Right ventricle myocardium superior (tissue), 1 donor: ENCODE data around the gene ZMIZ1. TPM values are rescaled to one million over a fixed set of nuclear protein-coding genes. Genes with fewer than 3 reads are reported as not detected.

Experiments used
- ATAC-seq: fragments of 200-7000 bp; cut with Tn5 transposase; one replicate; pipeline ENCODE4 v1.9.1; 2020; ENCODE audit warnings: mild to moderate bottlenecking; ENCODE audit not compliant: poor library complexity
- DNase-seq: peaks from one replicate; pipeline ENCODE4 v3.0.0-alpha.2; 2020
- intact Hi-C: fragments of 100-400 bp; cut with DNase I; formaldehyde crosslinking; loops from one replicate; pipeline ENCODE4 v1.11.2; 2022
- total RNA-seq: library from RNA; stranded (reverse); fragmentation: NEBNext Ultra II Directional; extraction: Animal tissue kit (Norgen Biotek cat#: 25700); gene quantifications from one replicate; pipeline ENCODE4 v1.2.1, GENCODE V29; 2021
- donor health status: DM: no; HTN: yes; CAD: no; lungs with severe emphysema.

Gene ZMIZ1
- total RNA-seq, 1 donor from 2014 or later, result 44.8 TPM

- ATAC-seq, result peak; percentile 81
- DNase-seq, result no peak
- intact Hi-C loops, result no loop called here
These were observed 97.6 kb downstream of the ZMIZ1 start for GRCh38 chr10:79166312-79166721.

- ATAC-seq (peak; percentile 78), DNase-seq (peak; percentile 71)
- intact Hi-C loops, result no loop called here
These were observed 98.0 kb downstream of the ZMIZ1 start for GRCh38 chr10:79166741-79167140.

- intact Hi-C loops, result no loop called here
- DNase-seq, result no peak
- peak; percentile 14 for ATAC-seq
These were observed 98.8 kb downstream of the ZMIZ1 start for GRCh38 chr10:79167537-79167936.

- ATAC-seq (no peak), DNase-seq (no peak)
- intact Hi-C loops, result no loop called here
These were observed 99.4 kb downstream of the ZMIZ1 start for GRCh38 chr10:79168210-79168609.

GRCh38 chr10:79170226-79170752 lies 101.5 kb downstream of the ZMIZ1 start:
- intact Hi-C loops, result no loop called here
- DNase-seq (no peak), ATAC-seq (no peak)

- DNase-seq (no peak), ATAC-seq (no peak)
- intact Hi-C loops, result no loop called here
These were observed 102.2 kb downstream of the ZMIZ1 start for GRCh38 chr10:79170993-79171392.

- no peak for DNase-seq
- intact Hi-C loops, result no loop called here
- ATAC-seq, result no peak
These were observed 102.7 kb downstream of the ZMIZ1 start for GRCh38 chr10:79171504-79171903.

GRCh38 chr10:79172881-79173280 lies 104.1 kb downstream of the ZMIZ1 start:
- intact Hi-C loops, result no loop called here
- no peak for DNase-seq
- no peak for ATAC-seq

GRCh38 chr10:79173582-79174262 lies 105.0 kb downstream of the ZMIZ1 start:
- ATAC-seq (no peak), DNase-seq (no peak)
- intact Hi-C loops, result no loop called here

- intact Hi-C loops, result no loop called here
- no peak for DNase-seq
- ATAC-seq, result no peak
These were observed 107.3 kb downstream of the ZMIZ1 start for GRCh38 chr10:79176052-79176501.

- intact Hi-C loops, result no loop called here
- ATAC-seq (peak; percentile 32), DNase-seq (peak; percentile 68)
These were observed 108.3 kb downstream of the ZMIZ1 start for GRCh38 chr10:79176949-79177602.

GRCh38 chr10:79178070-79178576 lies 109.4 kb downstream of the ZMIZ1 start:
- ATAC-seq (no peak), DNase-seq (no peak)
- intact Hi-C loops, result no loop called here

GRCh38 chr10:79178614-79179163 lies 109.9 kb downstream of the ZMIZ1 start:
- ATAC-seq (peak; percentile 22), DNase-seq (no peak)
- intact Hi-C loops, result no loop called here

- ATAC-seq (no peak), DNase-seq (no peak)
- intact Hi-C loops, result no loop called here
These were observed 110.6 kb downstream of the ZMIZ1 start for GRCh38 chr10:79179164-79179956.

- DNase-seq (no peak), ATAC-seq (no peak)
- intact Hi-C loops, result no loop called here
These were observed 111.2 kb downstream of the ZMIZ1 start for GRCh38 chr10:79179957-79180309.

- intact Hi-C loops, result no loop called here
- ATAC-seq (no peak), DNase-seq (no peak)
These were observed 111.9 kb downstream of the ZMIZ1 start for GRCh38 chr10:79180414-79181221.

- ATAC-seq, result no peak
- intact Hi-C loops, result no loop called here
- DNase-seq, result no peak
These were observed 112.5 kb downstream of the ZMIZ1 start for GRCh38 chr10:79181227-79181626.
